Neural progenitor cell (in vitro differentiated cells): ENCODE measurements around the gene ABLIM2.

Experiments
- CTCF ChIP-seq: fragments of 200-600 bp; sonication (generic); IDR thresholded peaks from 2 replicates; pipeline ENCODE4 v1.5.1; 2017; ENCODE audit warnings: antibody characterized with exemption, mild to moderate bottlenecking
- EZH2phosphoT487 ChIP-seq: fragments of 200-600 bp; sonication (generic); IDR thresholded peaks from 2 replicates; pipeline ENCODE4 v1.6.1; 2017; ENCODE audit warnings: antibody characterized with exemption

DNA sequence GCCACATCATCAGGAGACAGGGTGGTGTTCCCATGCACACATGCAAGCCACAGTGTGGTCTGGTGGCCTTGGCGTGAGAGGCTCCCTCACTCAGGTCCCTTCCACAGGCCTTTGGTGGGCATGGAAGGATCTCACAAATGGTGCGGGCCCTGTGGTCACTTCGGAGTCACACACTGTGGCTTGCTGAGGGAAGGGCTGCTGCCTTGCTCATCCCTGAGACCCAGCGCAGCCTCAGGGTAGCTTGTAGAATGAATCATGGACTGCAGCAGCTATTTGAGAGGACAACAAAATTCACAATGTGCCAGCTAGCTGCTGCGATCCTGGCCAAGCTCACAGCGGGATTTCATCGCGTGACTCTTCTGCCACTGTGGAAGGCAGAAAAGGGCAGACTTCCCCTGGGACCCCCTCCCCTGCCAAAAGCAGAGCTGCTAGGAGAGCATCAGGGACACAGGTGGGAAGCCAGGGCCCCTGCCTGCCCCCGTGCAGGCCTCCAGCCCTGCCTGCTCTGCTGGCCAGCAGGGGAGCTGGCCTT lies 106.4 kb downstream of the ABLIM2 start:
- TF ChIP-seq CTCF (no peak), EZH2phosphoT487 (no peak)
